Panc1 (cell line): ENCODE results near the gene ADAMTSL3. TPM values are rescaled to one million over a fixed set of nuclear protein-coding genes. Genes with fewer than 3 reads are reported as not detected.

Experiments
- ATAC-seq: fragments of 200-7000 bp; cut with Tn5 transposase; 2 replicates; pipeline ENCODE4 v1.9.1; 2020; ENCODE audit warnings: mild to moderate bottlenecking, moderate library complexity
- BruUV-seq: library from RNA; stranded (reverse); fragments of 400-500 nt; replicated peaks from 2 replicates; lab custom pipeline; 2021; lab: Mats Ljungman, UMichigan
- CTCF ChIA-PET: fragments of 300-600 bp; sonication (Branson Sonifier 250); formaldehyde crosslinking; loops from one replicate; lab custom pipeline; 2022; ENCODE audit warnings: antibody characterized with exemption; lab: Charles Lee
- POLR2A ChIA-PET: fragments of 300-600 bp; sonication (Branson Sonifier 250); formaldehyde crosslinking; loops from one replicate; lab custom pipeline; 2022; ENCODE audit warnings: antibody characterized with exemption; lab: Charles Lee
- DNase-seq: peaks from one replicate; pipeline ENCODE4 v3.0.0-alpha.2; 2010; ENCODE audit warnings: low read depth, low spot score
- H3K27ac ChIP-seq: 2 replicates; pipeline ENCODE4 v1.5.1; 2011; ENCODE audit warnings: mild to moderate bottlenecking, low read length, inconsistent platforms
- H3K27me3 ChIP-seq: fragments of 200-500 bp; sonication (Bioruptor generic); 2 replicates; pipeline ENCODE4 v1.6.0; 2014; ENCODE audit warnings: low read length, inconsistent platforms; ENCODE audit not compliant: control insufficient read depth, insufficient read depth
- H3K36me3 ChIP-seq: fragments of 200-500 bp; sonication (Bioruptor generic); 2 replicates; pipeline ENCODE4 v1.5.1; 2014; ENCODE audit warnings: inconsistent platforms, mild to moderate bottlenecking, low read length, moderate library complexity; ENCODE audit not compliant: control insufficient read depth, insufficient read depth
- H3K4me1 ChIP-seq: 2 replicates; pipeline ENCODE4 v1.5.1; 2011; ENCODE audit warnings: inconsistent platforms, mild to moderate bottlenecking, low read length, moderate library complexity; ENCODE audit not compliant: control insufficient read depth, insufficient read depth
- H3K4me3 ChIP-seq, 2 experiments: 2 replicates each; pipeline ENCODE4 v1.5.1; 2011 to 2012; ENCODE audit warnings: low read depth in 2 of 2, low read length in 2 of 2, mild to moderate bottlenecking in 2 of 2, inconsistent platforms in 1 of 2, moderate library complexity in 1 of 2
- H3K9me3 ChIP-seq: fragments of 200-500 bp; sonication (Bioruptor generic); 2 replicates; pipeline ENCODE4 v1.5.1; 2014; ENCODE audit warnings: low read depth, mild to moderate bottlenecking, inconsistent platforms, low read length, moderate library complexity; ENCODE audit not compliant: control insufficient read depth, insufficient read depth
- CTCF ChIP-seq: fragments of 450-650 bp; IDR thresholded peaks from 2 replicates; pipeline ENCODE4 v1.5.1; 2017; ENCODE audit warnings: mild to moderate bottlenecking
- POLR2AphosphoS5 ChIP-seq: IDR thresholded peaks from 2 replicates; pipeline ENCODE4 v1.6.1; 2012; ENCODE audit warnings: mild to moderate bottlenecking, low read depth, low read length, moderate library complexity
- SIN3A ChIP-seq: IDR thresholded peaks from 2 replicates; pipeline ENCODE4 v1.6.1; 2012; ENCODE audit warnings: low read depth, mild to moderate bottlenecking, low read length, moderate library complexity, borderline replicate concordance; ENCODE audit not compliant: insufficient read depth
- TCF7L2 ChIP-seq: IDR thresholded peaks from 2 replicates; pipeline ENCODE4 v1.6.1; 2011; ENCODE audit warnings: mild to moderate bottlenecking, low read depth, low read length, inconsistent platforms
- in situ Hi-C: cut with HindIII; loops from 2 replicates; pipeline ENCODE4 v1.10.0; 2016; ENCODE audit warnings: low sequenced_read_pairs, low pct_unique_long_range_greater_than_20kb
- intact Hi-C: fragments of 100-400 bp; cut with micrococcal nuclease; formaldehyde crosslinking; loops from one replicate; pipeline ENCODE4 v1.10.0; 2022; ENCODE audit not compliant: unreplicated experiment
- total RNA-seq: library from RNA; stranded (reverse); gene quantifications from one replicate; pipeline ENCODE4 v1.2.1, GENCODE V29; 2021; ENCODE audit not compliant: unreplicated experiment
- TF ChIP-seq, protein P1 (sequence below), 2 experiments: IDR thresholded peaks; 2 replicates each; pipeline ENCODE4 v1.6.1; 2011 to 2012; ENCODE audit warnings: low read depth in 2 of 2, control low read depth in 1 of 2, low read length in 1 of 2, mild to moderate bottlenecking in 1 of 2, moderate library complexity in 1 of 2; ENCODE audit not compliant: insufficient read depth in 1 of 2

Gene ADAMTSL3
- total RNA-seq, 1 experiment from 2014 or later, result not detected

DNA sequence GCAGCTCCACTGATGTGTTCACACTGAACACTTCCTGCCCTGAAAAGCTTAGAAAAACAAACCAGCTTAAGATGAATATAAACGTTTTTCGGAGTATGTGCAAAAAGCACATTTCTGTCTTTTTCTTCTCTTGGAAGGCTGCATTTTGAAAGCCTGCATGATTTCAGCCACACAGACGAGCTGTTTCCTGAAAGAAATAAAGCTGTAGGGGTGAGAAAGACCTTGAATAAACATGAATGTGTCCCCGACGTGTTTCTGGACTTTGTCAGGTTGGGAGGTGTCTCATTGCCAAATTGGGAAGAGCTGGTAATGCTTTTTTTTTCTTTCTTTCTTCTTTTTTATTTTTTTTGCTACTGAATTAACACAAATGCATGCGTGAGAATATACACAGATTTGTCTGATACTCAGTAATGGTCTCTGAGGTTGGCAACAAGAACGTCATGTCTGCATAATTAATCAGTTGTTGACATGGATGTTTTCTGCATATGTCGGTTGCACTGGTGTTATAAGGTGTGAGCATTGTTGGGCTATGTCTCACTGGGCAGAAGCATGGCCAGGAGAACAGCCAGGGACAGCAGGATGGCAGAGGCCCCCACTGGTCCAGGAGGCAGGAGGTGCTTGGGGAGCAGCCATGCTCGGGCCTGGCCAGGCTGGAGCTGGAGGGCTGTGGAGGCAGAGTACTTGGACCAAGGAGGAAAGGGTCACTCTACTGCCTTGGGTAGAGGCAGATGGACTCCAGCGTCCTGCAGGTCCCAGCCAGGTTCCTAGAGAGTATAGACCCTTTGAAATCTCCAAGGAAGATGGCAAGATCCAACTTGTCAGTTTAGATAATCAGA lies 39.0 kb downstream of the ADAMTSL3 start:
- no TSS peak for BruUV-seq
- in situ Hi-C loops, result no loop called here
- ChIA-PET POLR2A (no interaction called here), CTCF (no interaction called here)
- Histone ChIP-seq H3K9me3 (no peaks in the 10 kb centered on the region), H3K4me3 (no peak overlapping the region), H3K27me3 (no peaks in the 10 kb centered on the region), H3K27ac (no peak overlapping the region), H3K36me3 (no peaks in the 10 kb centered on the region), H3K4me1 (no peaks in the 10 kb centered on the region)
- ATAC-seq (no peak), DNase-seq (no peak)
- no peak for TF ChIP-seq POLR2AphosphoS5
- TF ChIP-seq TCF7L2, result no peak
- TF ChIP-seq CTCF, result no peak
- TF ChIP-seq SIN3A, result no peak
- TF ChIP-seq, protein P1, sequence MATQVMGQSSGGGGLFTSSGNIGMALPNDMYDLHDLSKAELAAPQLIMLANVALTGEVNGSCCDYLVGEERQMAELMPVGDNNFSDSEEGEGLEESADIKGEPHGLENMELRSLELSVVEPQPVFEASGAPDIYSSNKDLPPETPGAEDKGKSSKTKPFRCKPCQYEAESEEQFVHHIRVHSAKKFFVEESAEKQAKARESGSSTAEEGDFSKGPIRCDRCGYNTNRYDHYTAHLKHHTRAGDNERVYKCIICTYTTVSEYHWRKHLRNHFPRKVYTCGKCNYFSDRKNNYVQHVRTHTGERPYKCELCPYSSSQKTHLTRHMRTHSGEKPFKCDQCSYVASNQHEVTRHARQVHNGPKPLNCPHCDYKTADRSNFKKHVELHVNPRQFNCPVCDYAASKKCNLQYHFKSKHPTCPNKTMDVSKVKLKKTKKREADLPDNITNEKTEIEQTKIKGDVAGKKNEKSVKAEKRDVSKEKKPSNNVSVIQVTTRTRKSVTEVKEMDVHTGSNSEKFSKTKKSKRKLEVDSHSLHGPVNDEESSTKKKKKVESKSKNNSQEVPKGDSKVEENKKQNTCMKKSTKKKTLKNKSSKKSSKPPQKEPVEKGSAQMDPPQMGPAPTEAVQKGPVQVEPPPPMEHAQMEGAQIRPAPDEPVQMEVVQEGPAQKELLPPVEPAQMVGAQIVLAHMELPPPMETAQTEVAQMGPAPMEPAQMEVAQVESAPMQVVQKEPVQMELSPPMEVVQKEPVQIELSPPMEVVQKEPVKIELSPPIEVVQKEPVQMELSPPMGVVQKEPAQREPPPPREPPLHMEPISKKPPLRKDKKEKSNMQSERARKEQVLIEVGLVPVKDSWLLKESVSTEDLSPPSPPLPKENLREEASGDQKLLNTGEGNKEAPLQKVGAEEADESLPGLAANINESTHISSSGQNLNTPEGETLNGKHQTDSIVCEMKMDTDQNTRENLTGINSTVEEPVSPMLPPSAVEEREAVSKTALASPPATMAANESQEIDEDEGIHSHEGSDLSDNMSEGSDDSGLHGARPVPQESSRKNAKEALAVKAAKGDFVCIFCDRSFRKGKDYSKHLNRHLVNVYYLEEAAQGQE (IDR thresholded peaks at IDR 0.05; ENCODE audit: insufficient read depth in 1 of 2, low read depth in 2 of 2, low read length in 1 of 2), result no peak
- intact Hi-C loops, result no loop called here

DNA sequence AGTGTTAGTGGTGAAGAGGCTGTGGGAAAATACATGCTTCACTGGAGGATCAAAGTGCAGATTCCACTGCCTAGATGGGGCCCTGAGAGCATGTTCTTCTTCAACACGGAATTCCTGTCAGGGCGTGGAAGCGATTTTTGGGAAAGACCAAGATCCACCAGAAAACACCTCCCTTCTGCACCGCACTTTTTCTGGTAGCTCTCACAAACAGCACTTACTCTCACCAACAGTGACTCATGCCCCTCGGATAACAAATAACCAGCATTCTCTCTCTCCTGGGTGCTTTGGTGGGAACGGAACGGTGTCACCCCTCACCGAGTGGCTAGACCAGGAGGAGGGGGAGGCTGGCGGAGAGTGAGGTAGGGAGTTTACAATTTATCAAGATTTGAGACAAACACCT lies 40.1 kb downstream of the ADAMTSL3 start:
- intact Hi-C loops, result no loop called here
- no TSS peak for BruUV-seq
- ChIA-PET CTCF (no interaction called here), POLR2A (no interaction called here)
- in situ Hi-C loops, result no loop called here
- H3K36me3 ChIP-seq, result no peaks in the 10 kb centered on the region
- no peaks in the 10 kb centered on the region for H3K27me3 ChIP-seq
- no peak overlapping the region for H3K4me3 ChIP-seq
- DNase-seq (no peak), ATAC-seq (no peak)
- H3K27ac ChIP-seq, result no peak overlapping the region
- H3K9me3 ChIP-seq, result no peaks in the 10 kb centered on the region
- no peaks in the 10 kb centered on the region for H3K4me1 ChIP-seq
- TF ChIP-seq CTCF (no peak), TCF7L2 (no peak), POLR2AphosphoS5 (no peak), SIN3A (no peak)
- TF ChIP-seq, protein P1 (IDR thresholded peaks at IDR 0.05; ENCODE audit: insufficient read depth in 1 of 2, low read depth in 2 of 2, low read length in 1 of 2), result no peak
